Mesendoderm (in vitro differentiated cells): ENCODE results near the gene PELI2.

Experiments used
- DNase-seq: peaks from one replicate; pipeline ENCODE4 v3.0.0; 2013
- H2AK5ac ChIP-seq: 2 replicates; pipeline ENCODE4 v1.6.1; 2013; ENCODE audit warnings: low read length, inconsistent platforms
- H2BK120ac ChIP-seq: 2 replicates; pipeline ENCODE4 v1.6.1; 2013; ENCODE audit warnings: low read depth, mild to moderate bottlenecking, low read length, moderate library complexity, mixed read lengths
- H2BK15ac ChIP-seq: replicated peaks from 2 replicates; pipeline ENCODE4 v1.6.1; 2013; ENCODE audit warnings: low read depth, mild to moderate bottlenecking, moderate library complexity
- H2BK5ac ChIP-seq: 2 replicates; pipeline ENCODE4 v1.6.1; 2013; ENCODE audit warnings: low read length, inconsistent platforms
- H3K18ac ChIP-seq: 2 replicates; pipeline ENCODE4 v1.6.1; 2013; ENCODE audit warnings: mild to moderate bottlenecking, low read length, mixed read lengths
- H3K23ac ChIP-seq: one replicate; pipeline ENCODE4 v1.6.1; 2013; ENCODE audit warnings: low read length
- H3K27ac ChIP-seq: 2 replicates; pipeline ENCODE4 v1.5.1; 2013; ENCODE audit warnings: low read depth, mild to moderate bottlenecking, inconsistent platforms, low read length, moderate library complexity
- H3K27me3 ChIP-seq: 2 replicates; pipeline ENCODE4 v1.6.1; 2013; ENCODE audit warnings: low read length, control low read depth, mild to moderate bottlenecking, inconsistent platforms; ENCODE audit not compliant: insufficient read depth, poor library complexity
- H3K36me3 ChIP-seq: 2 replicates; pipeline ENCODE4 v1.6.1; 2013; ENCODE audit warnings: low read length, inconsistent platforms; ENCODE audit not compliant: control insufficient read depth, insufficient read depth
- H3K4ac ChIP-seq: one replicate; pipeline ENCODE4 v1.6.1; 2013; ENCODE audit warnings: low read depth, mild to moderate bottlenecking, low read length, moderate library complexity
- H3K4me1 ChIP-seq: 2 replicates; pipeline ENCODE4 v1.6.1; 2013; ENCODE audit warnings: low read depth, low read length, inconsistent platforms; ENCODE audit not compliant: control insufficient read depth
- H3K4me2 ChIP-seq: 2 replicates; pipeline ENCODE4 v1.6.1; 2013; ENCODE audit warnings: low read length
- H3K4me3 ChIP-seq: 2 replicates; pipeline ENCODE4 v1.5.1; 2013; ENCODE audit warnings: mild to moderate bottlenecking, low read length
- H3K56ac ChIP-seq: one replicate; pipeline ENCODE4 v1.6.1; 2013; ENCODE audit warnings: low read length
- H3K79me1 ChIP-seq: 2 replicates; pipeline ENCODE4 v1.6.1; 2013; ENCODE audit warnings: low read length, inconsistent platforms
- H3K79me2 ChIP-seq: 2 replicates; pipeline ENCODE4 v1.6.1; 2013; ENCODE audit warnings: mild to moderate bottlenecking, low read length; ENCODE audit not compliant: control insufficient read depth, insufficient read depth
- H3K9ac ChIP-seq: 2 replicates; pipeline ENCODE4 v1.6.1; 2013; ENCODE audit warnings: low read length, inconsistent platforms
- H4K5ac ChIP-seq: one replicate; pipeline ENCODE4 v1.6.1; 2013; ENCODE audit warnings: low read length
- H4K8ac ChIP-seq: one replicate; pipeline ENCODE4 v1.6.1; 2013; ENCODE audit warnings: low read depth, mild to moderate bottlenecking, control low read depth, low read length, moderate library complexity
- WGBS: extraction: QIAGEN DNeasy Blood & Tissue Kit; methylation state at CpG from one replicate; pipeline ENCODE4 v1.1.7; 2013; ENCODE audit warnings: low lambda C conversion rate, missing lambda C conversion rate; ENCODE audit not compliant: insufficient coverage; ENCODE audit errors: extremely low coverage; 5-methylcytosine and 5-hydroxymethylcytosine counted together

PELI2 gene

GRCh38 chr14:56211844-56212243 is 93.6 kb downstream of the PELI2 start:
- no peak overlapping the region for H3K4me3 ChIP-seq
- H3K23ac ChIP-seq = no peak overlapping the region
- no peaks in the 10 kb centered on the region for H3K27me3 ChIP-seq
- H2BK15ac ChIP-seq = no peak overlapping the region
- WGBS = no CpG with 5 or more reads among the region's 2 CpGs
- no peak overlapping the region for H3K18ac ChIP-seq
- DNase-seq = no peak
- no peak overlapping the region for H2AK5ac ChIP-seq
- no peak overlapping the region for H3K4ac ChIP-seq
- no peaks in the 10 kb centered on the region for H3K79me2 ChIP-seq
- no peak overlapping the region for H3K4me2 ChIP-seq
- no peak overlapping the region for H4K5ac ChIP-seq
- no peak overlapping the region for H2BK5ac ChIP-seq
- H3K9ac ChIP-seq = no peak overlapping the region
- no peaks in the 10 kb centered on the region for H3K36me3 ChIP-seq
- H4K8ac ChIP-seq = no peak overlapping the region
- no peak overlapping the region for H3K56ac ChIP-seq
- no peak overlapping the region for H2BK120ac ChIP-seq
- H3K27ac ChIP-seq = no peak overlapping the region
- peaks cover 1% of the 10 kb centered on the region for H3K79me1 ChIP-seq
- H3K4me1 ChIP-seq = peaks cover 2% of the 10 kb centered on the region

GRCh38 chr14:56212521-56212920 is 94.3 kb downstream of the PELI2 start:
- Histone ChIP-seq H3K4me2 (no peak overlapping the region), H2AK5ac (no peak overlapping the region), H2BK120ac (no peak overlapping the region), H3K27me3 (no peaks in the 10 kb centered on the region), H4K8ac (no peak overlapping the region), H4K5ac (no peak overlapping the region), H3K56ac (no peak overlapping the region), H3K36me3 (no peaks in the 10 kb centered on the region), H3K79me2 (no peaks in the 10 kb centered on the region), H3K27ac (no peak overlapping the region), H3K4me3 (no peak overlapping the region), H3K79me1 (peaks cover under 1% of the 10 kb centered on the region), H2BK5ac (no peak overlapping the region), H2BK15ac (no peak overlapping the region), H3K4me1 (peaks cover 2% of the 10 kb centered on the region), H3K23ac (no peak overlapping the region), H3K18ac (no peak overlapping the region), H3K4ac (no peak overlapping the region), H3K9ac (no peak overlapping the region)
- DNase-seq = no peak
- WGBS = no CpG with 5 or more reads among the region's 2 CpGs

GRCh38 chr14:56213306-56213705 is 95.1 kb downstream of the PELI2 start:
- Histone ChIP-seq H3K4me1 (peaks cover 2% of the 10 kb centered on the region), H3K4me3 (no peak overlapping the region), H3K27ac (no peak overlapping the region), H3K9ac (no peak overlapping the region), H3K4ac (no peak overlapping the region), H3K36me3 (no peaks in the 10 kb centered on the region), H4K5ac (no peak overlapping the region), H3K56ac (no peak overlapping the region), H2AK5ac (no peak overlapping the region), H3K27me3 (no peaks in the 10 kb centered on the region), H3K23ac (no peak overlapping the region), H3K4me2 (no peak overlapping the region), H2BK5ac (no peak overlapping the region), H2BK120ac (no peak overlapping the region), H2BK15ac (no peak overlapping the region), H3K18ac (no peak overlapping the region), H3K79me1 (no peaks in the 10 kb centered on the region), H4K8ac (no peak overlapping the region), H3K79me2 (no peaks in the 10 kb centered on the region)
- DNase-seq = no peak
- WGBS = no CpG with 5 or more reads among the region's 1 CpG

GRCh38 chr14:56215180-56215579 is 97.0 kb downstream of the PELI2 start:
- no peak overlapping the region for H3K9ac ChIP-seq
- no peak overlapping the region for H4K8ac ChIP-seq
- no peak overlapping the region for H2BK120ac ChIP-seq
- H3K4me1 ChIP-seq = peaks cover 2% of the 10 kb centered on the region
- no peak overlapping the region for H4K5ac ChIP-seq
- WGBS = no CpG with 5 or more reads among the region's 3 CpGs
- H3K79me1 ChIP-seq = no peaks in the 10 kb centered on the region
- no peak overlapping the region for H3K18ac ChIP-seq
- no peak overlapping the region for H2BK15ac ChIP-seq
- H3K4ac ChIP-seq = no peak overlapping the region
- no peak overlapping the region for H3K56ac ChIP-seq
- no peaks in the 10 kb centered on the region for H3K79me2 ChIP-seq
- H3K27me3 ChIP-seq = no peaks in the 10 kb centered on the region
- no peak overlapping the region for H3K23ac ChIP-seq
- H2AK5ac ChIP-seq = no peak overlapping the region
- H3K4me2 ChIP-seq = no peak overlapping the region
- no peak overlapping the region for H3K4me3 ChIP-seq
- no peaks in the 10 kb centered on the region for H3K36me3 ChIP-seq
- no peak overlapping the region for H3K27ac ChIP-seq
- DNase-seq = no peak
- no peak overlapping the region for H2BK5ac ChIP-seq

- Histone ChIP-seq H2BK15ac (no peak overlapping the region), H3K27me3 (no peaks in the 10 kb centered on the region), H3K79me2 (no peaks in the 10 kb centered on the region), H4K8ac (no peak overlapping the region), H3K9ac (no peak overlapping the region), H4K5ac (no peak overlapping the region), H3K4ac (no peak overlapping the region), H2BK5ac (no peak overlapping the region), H3K79me1 (no peaks in the 10 kb centered on the region), H3K56ac (no peak overlapping the region), H3K4me1 (peaks cover 8% of the 10 kb centered on the region), H2AK5ac (no peak overlapping the region), H3K4me3 (no peak overlapping the region), H3K4me2 (no peak overlapping the region), H2BK120ac (no peak overlapping the region), H3K27ac (no peak overlapping the region), H3K18ac (no peak overlapping the region), H3K23ac (no peak overlapping the region), H3K36me3 (no peaks in the 10 kb centered on the region)
- no CpG with 5 or more reads among the region's 5 CpGs for WGBS
- no peak for DNase-seq
Measured at GRCh38 chr14:56216626-56217379, 98.6 kb downstream of the PELI2 start.
